Small intestine (tissue), 7 donors: ENCODE data around the gene APOH. TPM values are rescaled to one million over a fixed set of nuclear protein-coding genes. Genes with fewer than 3 reads are reported as not detected.

Experiments used
- DNase-seq, 2 donors: peaks; one replicate each; pipeline versions ENCODE4 v3.0.0 to v3.0.0-alpha.2; 2013
- FAIRE-seq: peaks from 2 replicates; lab custom pipeline; 2012; peaks lifted over from hg19 to GRCh38; lab: Jason Lieb, UNC
- H3K27ac ChIP-seq, 3 donors: one replicate each; pipeline ENCODE4 v1.5.1; 2013; ENCODE audit warnings: low read length in 2 of 3, mild to moderate bottlenecking in 2 of 3, control low read depth in 1 of 3, inconsistent platforms in 1 of 3, low read depth in 1 of 3, moderate library complexity in 1 of 3
- H3K27me3 ChIP-seq, 3 donors: one replicate each; pipeline ENCODE4 v1.6.1; 2013; ENCODE audit warnings: low read length in 3 of 3, inconsistent platforms in 1 of 3; ENCODE audit not compliant: control insufficient read depth in 3 of 3, insufficient read depth in 3 of 3
- H3K36me3 ChIP-seq, 3 donors: one replicate each; pipeline ENCODE4 v1.6.1; 2013; ENCODE audit warnings: low read length in 3 of 3, inconsistent platforms in 1 of 3, low read depth in 1 of 3, mild to moderate bottlenecking in 1 of 3, moderate library complexity in 1 of 3; ENCODE audit not compliant: control insufficient read depth in 3 of 3, insufficient read depth in 2 of 3
- H3K4me1 ChIP-seq, 3 donors: one replicate each; pipeline ENCODE4 v1.6.1; 2013; ENCODE audit warnings: low read length in 2 of 3, inconsistent platforms in 1 of 3, low read depth in 1 of 3, mild to moderate bottlenecking in 1 of 3, moderate library complexity in 1 of 3; ENCODE audit not compliant: control insufficient read depth in 3 of 3, insufficient read depth in 2 of 3
- H3K4me3 ChIP-seq, 3 donors: one replicate each; pipeline ENCODE4 v1.5.1; 2013; ENCODE audit warnings: low read length in 3 of 3, control low read depth in 1 of 3, inconsistent platforms in 1 of 3, low read depth in 1 of 3, mild to moderate bottlenecking in 1 of 3, moderate library complexity in 1 of 3
- H3K9me3 ChIP-seq, 2 donors: one replicate each; pipeline ENCODE4 v1.6.1; 2013; ENCODE audit warnings: low read depth in 1 of 2, low read length in 1 of 2; ENCODE audit not compliant: control insufficient read depth in 2 of 2, insufficient read depth in 1 of 2
- WGBS, 3 donors: extraction: QIAGEN DNeasy Blood & Tissue Kit; methylation state at CpG; one replicate each; pipeline ENCODE4 v1.1.7; 2013; 5-methylcytosine and 5-hydroxymethylcytosine counted together
- polyA plus RNA-seq, 4 donors: library from polyadenylated mRNA; stranded (reverse) in 3 of 4; unstranded in 1 of 4; fragments of 200-250 nt in 3 of 4; fragments of 120-200 nt in 1 of 4; gene quantifications; one replicate each; pipeline versions ENCODE4 v1.2.1 to v1.2.3, GENCODE V29; 2013
- donor health status: healthy with polysubstance abuse.
- donor health status: control.
- donor health status: control.
- donor health status: Bipolar disorder and iron deficiency.
- donor health status: healthy.

The APOH gene
- polyA plus RNA-seq, 4 donors = 0.54 to 30.1 TPM; not detected in 2

DNA sequence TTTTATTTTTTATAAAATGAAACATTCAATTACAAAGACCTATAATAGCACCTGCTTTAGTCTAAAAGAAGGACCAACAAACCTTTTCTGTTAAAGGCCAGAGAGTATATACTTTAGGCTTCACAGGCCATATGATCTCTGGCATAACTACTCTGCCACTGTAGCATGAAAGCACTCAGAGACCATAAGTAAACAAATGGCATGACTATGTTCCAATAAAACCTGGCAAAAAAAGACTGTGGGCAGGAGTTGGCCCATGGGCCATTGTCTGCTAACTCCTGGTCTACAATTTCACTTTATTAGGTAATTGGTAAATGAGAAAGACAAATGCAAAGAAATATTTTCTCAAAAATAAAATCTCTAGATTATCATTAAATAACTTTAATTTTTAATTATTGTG, 52.2 kb downstream of the APOH start:
- no peak for DNase-seq

DNA sequence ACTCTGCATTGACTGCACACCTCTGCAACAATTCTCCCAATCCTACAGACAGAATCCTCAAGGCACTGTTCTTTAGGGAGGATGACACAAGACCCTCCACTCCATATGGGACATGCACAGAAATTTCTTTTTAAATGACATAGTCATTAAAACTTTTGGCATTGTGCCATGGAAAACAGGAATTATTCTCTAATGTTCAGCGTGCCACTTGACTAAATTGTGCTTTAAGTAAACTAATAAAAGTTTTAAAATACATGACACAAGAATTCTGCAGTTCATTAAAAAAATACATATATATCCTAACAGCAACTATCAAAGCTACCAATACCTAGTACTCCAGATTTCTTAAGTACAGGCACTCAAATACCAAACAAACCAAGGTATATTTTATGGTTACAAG, 53.3 kb downstream of the APOH start:
- DNase-seq (no peak), FAIRE-seq (no peak)
- no peaks in the 10 kb centered on the region for H3K36me3 ChIP-seq
- no peaks in the 10 kb centered on the region for H3K4me1 ChIP-seq
- WGBS, 3 donors = 13 to 31% (median 26%) methylated on average over 1 of the region's 1 CpG
- H3K4me3 ChIP-seq = no peak overlapping the region
- H3K27ac ChIP-seq = no peak overlapping the region
- no peaks in the 10 kb centered on the region for H3K9me3 ChIP-seq
- no peaks in the 10 kb centered on the region for H3K27me3 ChIP-seq

More for the DNA sequence above, 52.2 kb downstream of the APOH start:
- Histone ChIP-seq H3K9me3 (no peaks in the 10 kb centered on the region), H3K4me3 (no peak overlapping the region), H3K36me3 (no peaks in the 10 kb centered on the region), H3K27ac (no peak overlapping the region), H3K4me1 (no peaks in the 10 kb centered on the region), H3K27me3 (no peaks in the 10 kb centered on the region)
- no peak for FAIRE-seq

DNA sequence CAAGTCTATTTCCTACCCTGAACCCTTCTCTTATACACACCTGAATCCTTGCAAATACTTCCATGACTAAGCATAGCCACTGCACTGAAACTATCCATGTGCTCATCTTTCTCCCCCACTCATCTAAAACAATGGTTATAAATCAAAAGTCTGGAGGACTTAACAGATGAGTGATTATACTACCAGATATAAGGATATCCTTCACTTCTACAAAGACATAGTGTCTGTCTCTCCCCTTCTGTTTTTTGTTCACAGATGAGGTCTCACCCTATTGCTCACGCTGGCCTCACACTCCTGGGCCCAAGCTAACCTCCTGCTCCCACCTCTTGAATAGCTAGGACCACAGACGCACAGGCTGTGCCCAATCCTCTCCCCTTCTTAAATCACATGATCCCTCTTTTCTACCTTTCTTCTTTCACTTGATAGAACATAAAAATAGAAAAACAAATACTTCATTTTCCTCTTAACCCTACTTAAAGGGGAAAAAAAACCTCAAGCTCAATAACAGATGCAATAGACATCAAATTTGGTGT, 56.5 kb downstream of the APOH start:
- Histone ChIP-seq H3K27ac (no peak overlapping the region), H3K4me1 (no peaks in the 10 kb centered on the region), H3K4me3 (no peak overlapping the region), H3K36me3 (no peaks in the 10 kb centered on the region), H3K9me3 (no peaks in the 10 kb centered on the region), H3K27me3 (no peaks in the 10 kb centered on the region)
- DNase-seq (no peak), FAIRE-seq (no peak)
- WGBS, 3 donors = 57 to 92% (median 65%) methylated on average over 2 of the region's 2 CpGs

DNA sequence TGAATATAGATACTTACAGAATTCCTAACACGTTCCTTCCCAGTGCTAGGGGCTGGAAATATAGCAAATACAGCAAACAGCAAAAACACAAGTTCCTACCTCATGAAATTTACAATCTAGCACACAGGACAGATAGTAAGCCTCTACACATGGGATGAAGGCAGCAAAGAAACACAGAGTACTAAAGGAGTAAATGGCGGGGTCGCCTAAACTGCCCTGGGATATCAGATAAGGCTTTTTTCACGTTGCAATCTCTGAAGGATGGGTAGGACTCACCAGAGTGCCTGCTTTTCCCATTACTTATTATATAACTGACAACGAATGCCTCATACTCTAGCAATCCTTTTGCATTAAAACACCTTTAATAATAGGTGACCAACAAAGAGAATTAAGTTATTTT, 57.1 kb downstream of the APOH start:
- Histone ChIP-seq H3K27me3 (no peaks in the 10 kb centered on the region), H3K36me3 (no peaks in the 10 kb centered on the region), H3K4me1 (no peaks in the 10 kb centered on the region), H3K27ac (no peak overlapping the region), H3K9me3 (no peaks in the 10 kb centered on the region), H3K4me3 (no peak overlapping the region)
- DNase-seq (no peak), FAIRE-seq (no peak)
- WGBS, 3 donors = 62 to 77% (median 69%) methylated on average over 5 of the region's 5 CpGs

DNA sequence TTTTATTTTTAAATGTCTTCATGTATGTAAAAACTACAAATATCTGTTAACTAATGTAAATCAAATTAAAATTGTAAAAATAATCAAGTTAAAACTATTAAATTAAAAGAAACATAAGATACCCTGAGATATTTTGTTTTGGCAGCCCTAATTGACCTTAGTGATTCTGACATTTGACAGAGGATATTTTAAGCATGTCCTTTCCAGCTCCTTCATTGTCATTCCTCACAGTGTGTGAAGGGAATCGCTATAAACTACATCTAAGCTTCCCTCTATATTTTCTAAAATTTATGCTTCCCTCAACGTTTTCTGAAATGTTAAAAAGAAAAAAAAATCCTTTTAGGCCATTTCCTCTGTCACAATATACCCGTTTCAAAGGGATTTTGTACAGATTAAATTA, 57.5 kb downstream of the APOH start:
- H3K4me3 ChIP-seq = no peak overlapping the region
- no peaks in the 10 kb centered on the region for H3K4me1 ChIP-seq
- no peaks in the 10 kb centered on the region for H3K36me3 ChIP-seq
- 67 to 79% (median 75%) methylated on average over 3 of the region's 3 CpGs for WGBS, 3 donors
- DNase-seq = no peak
- H3K27me3 ChIP-seq = no peaks in the 10 kb centered on the region
- no peaks in the 10 kb centered on the region for H3K9me3 ChIP-seq
- H3K27ac ChIP-seq = no peak overlapping the region
- FAIRE-seq = no peak

DNA sequence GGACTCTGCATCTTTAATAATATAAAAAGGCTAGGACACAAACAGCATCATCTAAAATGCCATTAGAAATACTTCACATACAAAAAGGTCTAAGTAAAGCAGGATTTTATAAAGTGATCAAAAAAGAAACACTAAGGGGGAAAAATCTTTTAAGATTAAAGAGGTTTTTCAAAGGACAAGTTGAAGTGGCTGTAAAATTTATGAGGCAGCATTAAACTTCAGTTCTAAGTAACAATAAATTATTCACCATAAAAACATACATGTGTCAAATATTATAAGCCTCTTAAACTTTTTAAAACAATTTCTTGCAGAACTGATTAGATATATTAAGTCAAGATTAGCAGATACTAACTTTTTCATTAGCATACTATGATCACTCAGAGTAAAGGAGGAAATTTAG, 58.0 kb downstream of the APOH start:
- no peak for FAIRE-seq
- no peak overlapping the region for H3K4me3 ChIP-seq

DNA sequence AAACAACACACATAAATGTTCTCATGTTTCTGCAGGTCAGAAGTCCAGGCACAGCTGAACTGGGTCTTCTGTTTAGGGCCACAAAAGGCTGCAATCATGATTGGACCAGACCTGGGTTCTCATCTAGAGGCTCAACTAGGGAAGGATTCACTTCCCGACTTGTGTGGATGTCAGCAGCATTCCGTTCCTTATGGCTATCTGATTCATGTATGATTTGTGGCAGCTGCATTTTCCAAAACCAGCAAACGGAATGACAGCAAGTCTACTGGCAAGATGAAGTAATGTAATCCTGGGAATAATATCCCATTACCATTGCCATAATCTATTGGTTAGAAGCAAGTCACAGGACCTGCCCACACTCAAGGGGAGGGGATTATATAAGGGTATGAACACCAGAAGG, 59.4 kb downstream of the APOH start:
- no peak overlapping the region for H3K27ac ChIP-seq
- no peaks in the 10 kb centered on the region for H3K36me3 ChIP-seq
- H3K4me3 ChIP-seq = no peak overlapping the region
- H3K4me1 ChIP-seq = no peaks in the 10 kb centered on the region
- no peaks in the 10 kb centered on the region for H3K9me3 ChIP-seq
- H3K27me3 ChIP-seq = no peaks in the 10 kb centered on the region
- no peak for FAIRE-seq
- WGBS, 3 donors = 81 to 84% (median 84%) methylated on average over 3 of the region's 3 CpGs
- DNase-seq = no peak

More for the DNA sequence above, 58.0 kb downstream of the APOH start:
- DNase-seq = no peak
- no peaks in the 10 kb centered on the region for H3K9me3 ChIP-seq
- no peaks in the 10 kb centered on the region for H3K36me3 ChIP-seq
- H3K27ac ChIP-seq = no peak overlapping the region
- no peaks in the 10 kb centered on the region for H3K4me1 ChIP-seq
- H3K27me3 ChIP-seq = no peaks in the 10 kb centered on the region

DNA sequence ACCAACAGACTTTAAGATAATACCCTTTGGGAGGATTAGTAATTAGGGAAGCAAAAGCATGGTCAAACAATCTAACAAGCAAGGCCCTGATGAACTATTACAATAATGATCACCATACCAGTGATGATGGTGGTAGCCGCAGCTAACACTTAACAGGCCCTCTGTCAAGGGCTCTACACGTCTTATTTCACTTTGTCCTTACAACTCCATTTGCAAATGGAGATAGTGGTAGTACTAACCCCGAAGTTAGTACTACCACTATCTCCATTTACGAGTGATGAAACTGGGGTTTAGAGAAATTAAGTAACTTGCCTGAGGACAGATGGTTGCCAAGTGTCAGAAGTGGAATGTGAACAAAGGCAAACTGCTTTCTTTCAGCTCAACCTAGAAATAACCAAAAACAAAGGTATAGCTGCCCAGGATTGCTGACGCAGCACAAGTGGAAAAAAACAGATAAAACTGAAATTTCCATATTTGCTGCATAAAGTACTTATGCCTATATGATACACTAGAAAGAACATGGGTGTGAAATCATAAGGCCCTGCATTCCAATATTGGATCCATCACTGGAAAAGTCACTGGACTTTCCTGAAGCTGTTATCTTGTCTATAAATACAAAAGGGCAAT, 61.9 kb downstream of the APOH start:
- Histone ChIP-seq H3K9me3 (no peaks in the 10 kb centered on the region), H3K4me3 (no peak overlapping the region), H3K4me1 (no peaks in the 10 kb centered on the region), H3K27ac (no peak overlapping the region), H3K36me3 (no peaks in the 10 kb centered on the region), H3K27me3 (no peaks in the 10 kb centered on the region)
- FAIRE-seq (no peak), DNase-seq (no peak)
- 66 to 78% (median 72%) methylated on average over 5 of the region's 5 CpGs for whole genome bisulfite sequencing, 3 donors

DNA sequence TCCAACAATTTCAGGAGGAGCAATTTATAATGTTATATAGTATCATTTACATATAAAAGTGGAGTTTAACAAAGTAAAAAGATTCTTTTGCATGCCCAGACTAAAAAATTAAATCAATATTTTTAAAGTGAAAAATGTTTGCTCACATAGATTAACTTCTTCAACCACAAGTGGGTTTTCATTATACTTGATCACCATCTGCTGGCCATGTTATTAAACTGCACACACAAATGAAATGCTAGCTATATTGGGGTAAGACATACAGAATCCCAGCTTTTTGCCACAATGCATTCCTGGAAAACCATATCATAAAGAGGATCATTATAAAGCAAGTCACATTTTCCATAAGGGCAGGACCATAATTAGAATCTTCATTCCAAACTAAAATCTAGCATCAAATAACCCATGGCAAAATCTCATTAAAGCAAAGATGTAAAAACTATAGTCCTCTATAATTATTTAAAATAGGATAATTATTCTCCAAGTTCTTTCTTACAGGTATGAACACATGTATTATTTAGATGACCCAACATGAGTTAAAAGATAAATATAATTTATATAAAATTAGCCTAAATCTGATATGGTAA, 63.6 kb downstream of the APOH start:
- DNase-seq (peak; percentile 53 to 59), FAIRE-seq (peak; percentile 71)
- no peak overlapping the region for H3K4me3 ChIP-seq
- H3K9me3 ChIP-seq = no peaks in the 10 kb centered on the region
- no peak overlapping the region for H3K27ac ChIP-seq
- no peaks in the 10 kb centered on the region for H3K4me1 ChIP-seq
- H3K27me3 ChIP-seq = no peaks in the 10 kb centered on the region
- no peaks in the 10 kb centered on the region for H3K36me3 ChIP-seq
